Fibroblast of lung (primary cell): ENCODE results near the gene TENM3. TPM values are rescaled to one million over a fixed set of nuclear protein-coding genes. Genes with fewer than 3 reads are reported as not detected.

ENCODE experiments used
- DNase-seq, 2 donors: peaks; one replicate each; pipeline versions ENCODE4 v3.0.0 to v3.0.0-alpha.2; 2010; ENCODE audit warnings: low read depth in 2 of 2
- H2AFZ ChIP-seq: 2 replicates; pipeline ENCODE4 v1.5.1; 2012; ENCODE audit warnings: low read length, control low read depth, inconsistent platforms
- H3K27ac ChIP-seq: 2 replicates; pipeline ENCODE4 v1.5.1; 2011; ENCODE audit warnings: low read length, control low read depth; ENCODE audit not compliant: insufficient read depth
- H3K27me3 ChIP-seq: 2 replicates; pipeline ENCODE4 v1.5.1; 2011; ENCODE audit warnings: mild to moderate bottlenecking, low read length; ENCODE audit not compliant: control insufficient read depth, insufficient read depth
- H3K36me3 ChIP-seq: 2 replicates; pipeline ENCODE4 v1.5.1; 2011; ENCODE audit warnings: low read length; ENCODE audit not compliant: control insufficient read depth, insufficient read depth
- H3K4me1 ChIP-seq: 2 replicates; pipeline ENCODE4 v1.5.1; 2011; ENCODE audit warnings: low read length; ENCODE audit not compliant: control insufficient read depth, insufficient read depth; ENCODE audit errors: extremely low read depth
- H3K4me2 ChIP-seq: 2 replicates; pipeline ENCODE4 v1.5.1; 2011; ENCODE audit warnings: low read length, control low read depth; ENCODE audit not compliant: insufficient read depth; ENCODE audit errors: extremely low read depth
- H3K4me3 ChIP-seq, 4 experiments: fragments of 200-600 bp in 1 of 4; sonication (generic) in 1 of 4; replicated peaks in 1 of 4; 2 replicates each; pipeline ENCODE4 v1.5.1; 2011 to 2016; ENCODE audit warnings: low read length in 4 of 4, low read depth in 3 of 4, mild to moderate bottlenecking in 3 of 4, control low read depth in 2 of 4, inconsistent platforms in 1 of 4, mixed read lengths in 1 of 4; ENCODE audit not compliant: insufficient read depth in 1 of 4; ENCODE audit errors: control extremely low read depth in 1 of 4
- H3K79me2 ChIP-seq: 2 replicates; pipeline ENCODE4 v1.5.1; 2012; ENCODE audit warnings: mild to moderate bottlenecking, low read length, inconsistent platforms; ENCODE audit not compliant: control insufficient read depth, insufficient read depth
- H3K9ac ChIP-seq: 2 replicates; pipeline ENCODE4 v1.5.1; 2011; ENCODE audit warnings: mild to moderate bottlenecking, low read length, control low read depth; ENCODE audit not compliant: insufficient read depth
- H3K9me3 ChIP-seq: 2 replicates; pipeline ENCODE4 v1.5.1; 2012; ENCODE audit warnings: low read depth, low read length; ENCODE audit not compliant: control insufficient read depth, insufficient read depth
- H4K20me1 ChIP-seq: 2 replicates; pipeline ENCODE4 v1.5.1; 2011; ENCODE audit warnings: low read length; ENCODE audit not compliant: control insufficient read depth, insufficient read depth; ENCODE audit errors: extremely low read depth
- EZH2 ChIP-seq: IDR thresholded peaks from 2 replicates; pipeline ENCODE4 v1.5.1; 2012; ENCODE audit warnings: low read length, control low read depth, mild to moderate bottlenecking; ENCODE audit errors: missing control alignments
- polyA plus RNA-seq, 2 donors: library from polyadenylated mRNA; depleted of rRNA in 1 of 2; stranded (reverse) in 1 of 2; unstranded in 1 of 2; fragments of >200 nt; gene quantifications; 2 replicates each; pipeline ENCODE4 v1.2.1, GENCODE V29; 2011 to 2012; ENCODE audit warnings: missing spikeins in 1 of 2
- total RNA-seq: library from RNA; depleted of rRNA; stranded (reverse); fragments of >200 nt; gene quantifications from 2 replicates; pipeline ENCODE4 v1.2.1, GENCODE V29; 2014
- TF ChIP-seq, protein P1 (sequence below), 2 donors: IDR thresholded peaks in 1 of 2; conservative IDR thresholded peaks in 1 of 2; 1 replicate in 1 of 2; 2 replicates in 1 of 2; pipeline ENCODE4 v1.5.1; 2011 to 2012; ENCODE audit warnings: low read length in 2 of 2, control low read depth in 1 of 2, inconsistent platforms in 1 of 2, low read depth in 1 of 2, mild to moderate bottlenecking in 1 of 2

The TENM3 gene
- total and polyA plus RNA-seq, 2 donors (not counting 1 experiment from before 2014, with no cell fraction given) = 2.7 to 3.6 TPM

DNA sequence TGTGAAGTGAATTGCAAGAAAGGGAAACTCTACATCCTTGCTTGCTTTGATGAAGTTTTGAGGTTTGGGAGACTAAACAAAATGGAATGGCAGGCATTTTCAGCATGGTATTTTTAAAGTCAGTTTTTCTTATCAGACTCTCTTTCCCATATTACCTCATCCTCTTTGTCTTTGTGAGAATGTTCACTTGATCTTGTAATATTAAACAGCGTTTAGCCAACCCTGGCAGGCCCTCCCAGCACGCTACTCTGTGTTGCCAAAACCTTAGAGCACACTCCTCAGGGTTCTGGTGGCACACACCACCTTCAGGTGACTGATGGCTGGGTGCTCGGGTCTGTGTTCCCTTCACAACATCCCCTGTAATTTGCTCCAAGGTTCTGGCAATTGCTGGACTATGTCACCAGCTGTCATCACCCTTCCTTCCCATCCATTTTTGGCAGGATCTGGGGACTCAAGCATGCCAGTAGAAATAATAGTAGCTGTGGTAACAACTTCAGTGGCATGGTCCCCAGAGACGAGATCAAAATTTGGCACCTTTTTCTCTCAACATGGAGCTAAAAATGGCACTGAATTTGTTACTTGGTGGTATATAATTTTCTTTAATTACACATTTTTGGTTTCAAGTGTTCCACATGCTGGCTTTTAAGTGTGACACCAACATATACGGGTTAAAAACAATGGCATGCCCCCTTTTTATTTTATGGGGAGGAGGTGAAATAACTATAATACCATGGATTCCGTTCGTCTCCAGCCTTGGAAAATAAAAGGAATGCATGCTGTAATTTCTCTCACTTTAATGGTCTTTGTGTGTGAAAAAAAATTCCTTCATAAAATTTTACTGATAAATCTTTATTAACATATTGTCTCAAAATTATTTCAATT is 400.8 kb downstream of the TENM3 start:
- Histone ChIP-seq H4K20me1 (no peaks in the 10 kb centered on the region), H3K27me3 (no peaks in the 10 kb centered on the region), H3K4me3 (no peak overlapping the region), H3K27ac (peak overlapping the region; percentile 27), H3K9ac (no peak overlapping the region), H2AFZ (peak overlapping the region; percentile 33), H3K9me3 (no peaks in the 10 kb centered on the region), H3K36me3 (no peaks in the 10 kb centered on the region), H3K4me1 (no peaks in the 10 kb centered on the region), H3K4me2 (no peak overlapping the region), H3K79me2 (no peaks in the 10 kb centered on the region)
- TF ChIP-seq, protein P1, sequence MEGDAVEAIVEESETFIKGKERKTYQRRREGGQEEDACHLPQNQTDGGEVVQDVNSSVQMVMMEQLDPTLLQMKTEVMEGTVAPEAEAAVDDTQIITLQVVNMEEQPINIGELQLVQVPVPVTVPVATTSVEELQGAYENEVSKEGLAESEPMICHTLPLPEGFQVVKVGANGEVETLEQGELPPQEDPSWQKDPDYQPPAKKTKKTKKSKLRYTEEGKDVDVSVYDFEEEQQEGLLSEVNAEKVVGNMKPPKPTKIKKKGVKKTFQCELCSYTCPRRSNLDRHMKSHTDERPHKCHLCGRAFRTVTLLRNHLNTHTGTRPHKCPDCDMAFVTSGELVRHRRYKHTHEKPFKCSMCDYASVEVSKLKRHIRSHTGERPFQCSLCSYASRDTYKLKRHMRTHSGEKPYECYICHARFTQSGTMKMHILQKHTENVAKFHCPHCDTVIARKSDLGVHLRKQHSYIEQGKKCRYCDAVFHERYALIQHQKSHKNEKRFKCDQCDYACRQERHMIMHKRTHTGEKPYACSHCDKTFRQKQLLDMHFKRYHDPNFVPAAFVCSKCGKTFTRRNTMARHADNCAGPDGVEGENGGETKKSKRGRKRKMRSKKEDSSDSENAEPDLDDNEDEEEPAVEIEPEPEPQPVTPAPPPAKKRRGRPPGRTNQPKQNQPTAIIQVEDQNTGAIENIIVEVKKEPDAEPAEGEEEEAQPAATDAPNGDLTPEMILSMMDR (conservative IDR thresholded peaks at IDR 0.05 in 1 of 2, IDR thresholded peaks at IDR 0.05 in 1 of 2; ENCODE audit: low read depth in 1 of 2, low read length in 2 of 2) = no peak
- no peak for TF ChIP-seq EZH2
- DNase-seq = peak; percentile 69 to 96

DNA sequence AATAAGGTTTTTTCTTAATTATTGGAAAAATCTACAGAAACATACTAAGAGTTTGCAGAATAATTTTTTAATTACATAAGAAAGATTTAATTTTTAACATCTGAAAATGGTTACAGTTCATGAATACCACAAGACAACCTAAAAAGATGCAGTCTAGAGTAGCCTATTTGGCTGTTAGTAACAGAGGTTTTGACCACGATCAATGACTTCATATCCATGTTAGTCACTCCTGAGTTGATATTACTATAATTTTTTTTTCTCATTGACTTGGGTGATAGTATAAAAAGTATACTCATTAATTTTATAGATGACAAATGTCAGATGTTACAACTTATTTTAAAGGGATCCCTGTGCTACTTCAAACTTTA is 401.5 kb downstream of the TENM3 start:
- H4K20me1 ChIP-seq = no peaks in the 10 kb centered on the region
- no peak overlapping the region for H3K4me3 ChIP-seq
- no peaks in the 10 kb centered on the region for H3K27me3 ChIP-seq
- no peaks in the 10 kb centered on the region for H3K36me3 ChIP-seq
- no peaks in the 10 kb centered on the region for H3K4me1 ChIP-seq
- no peaks in the 10 kb centered on the region for H3K9me3 ChIP-seq
- no peak overlapping the region for H3K4me2 ChIP-seq
- TF ChIP-seq, protein P1 (conservative IDR thresholded peaks at IDR 0.05 in 1 of 2, IDR thresholded peaks at IDR 0.05 in 1 of 2; ENCODE audit: low read depth in 1 of 2, low read length in 2 of 2) = no peak
- no peak for TF ChIP-seq EZH2
- no peaks in the 10 kb centered on the region for H3K79me2 ChIP-seq
- H3K27ac ChIP-seq = no peak overlapping the region
- H3K9ac ChIP-seq = no peak overlapping the region
- no peak overlapping the region for H2AFZ ChIP-seq
- peak in 1 of 2 donors; percentile 87 for DNase-seq

DNA sequence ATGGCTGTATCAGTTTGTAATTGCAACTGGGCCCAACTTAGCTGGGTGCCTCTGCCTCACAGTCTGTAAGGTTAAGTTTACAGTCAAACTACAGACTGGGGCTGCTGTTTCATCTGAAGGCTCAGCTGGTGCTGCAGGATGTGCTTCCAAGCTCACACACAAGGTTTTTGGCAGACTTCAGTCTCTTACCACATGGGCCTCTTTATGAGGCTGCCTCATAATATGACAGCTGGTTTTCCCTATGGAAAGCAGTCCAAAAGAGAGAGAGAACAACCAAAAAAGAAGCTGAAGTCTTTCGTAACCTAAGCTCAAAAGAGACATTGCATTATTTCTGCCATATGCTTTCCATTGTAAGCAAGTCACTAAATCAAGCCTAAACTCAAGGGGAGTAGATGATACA is 402.3 kb downstream of the TENM3 start:
- no peaks in the 10 kb centered on the region for H3K79me2 ChIP-seq
- H3K4me2 ChIP-seq = no peak overlapping the region
- no peak overlapping the region for H3K9ac ChIP-seq
- no peaks in the 10 kb centered on the region for H4K20me1 ChIP-seq
- H3K9me3 ChIP-seq = no peaks in the 10 kb centered on the region
- H3K4me1 ChIP-seq = no peaks in the 10 kb centered on the region
- H3K36me3 ChIP-seq = no peaks in the 10 kb centered on the region
- DNase-seq = peak; percentile 14 to 69
- no peak overlapping the region for H2AFZ ChIP-seq
- no peak overlapping the region for H3K4me3 ChIP-seq
- TF ChIP-seq EZH2 = no peak
- TF ChIP-seq, protein P1 (conservative IDR thresholded peaks at IDR 0.05 in 1 of 2, IDR thresholded peaks at IDR 0.05 in 1 of 2; ENCODE audit: low read depth in 1 of 2, low read length in 2 of 2) = no peak
- no peak overlapping the region for H3K27ac ChIP-seq
- H3K27me3 ChIP-seq = no peaks in the 10 kb centered on the region
